Sigmoid colon (tissue), 7 donors: ENCODE data around the gene MX2. TPM values are rescaled to one million over a fixed set of nuclear protein-coding genes. Genes with fewer than 3 reads are reported as not detected.

Experiments used
- DNase-seq: peaks from one replicate; pipeline ENCODE4 v3.0.0-alpha.2; 2019
- H3K27ac ChIP-seq, 4 donors: fragments of 200-600 bp; sonication (generic); one replicate each; pipeline ENCODE4 v1.5.1; 2016 to 2019; ENCODE audit warnings: mild to moderate bottlenecking in 1 of 4
- H3K27me3 ChIP-seq, 3 donors: fragments of 200-600 bp; sonication (generic); one replicate each; pipeline ENCODE4 v1.5.1; 2019; ENCODE audit warnings: mild to moderate bottlenecking in 1 of 3
- H3K36me3 ChIP-seq, 4 donors: fragments of 200-600 bp; sonication (generic); one replicate each; pipeline ENCODE4 v1.5.1; 2016 to 2019
- H3K4me1 ChIP-seq, 4 donors: fragments of 200-600 bp; sonication (generic); one replicate each; pipeline ENCODE4 v1.5.1; 2017 to 2019
- H3K4me3 ChIP-seq, 4 donors: fragments of 200-600 bp; sonication (generic); one replicate each; pipeline ENCODE4 v1.5.1; 2017 to 2019; ENCODE audit warnings: mild to moderate bottlenecking in 2 of 4, moderate library complexity in 1 of 4
- H3K9me3 ChIP-seq, 4 donors: fragments of 200-600 bp in 3 of 4; sonication (generic) in 3 of 4; one replicate each; pipeline versions ENCODE4 v1.5.1 to v1.6.1; 2013 to 2019
- EP300 ChIP-seq, 4 donors: sonication (generic); formaldehyde crosslinking; IDR thresholded peaks; one replicate each; pipeline ENCODE4 v1.6.1; 2017; ENCODE audit warnings: antibody characterized with exemption in 4 of 4
- POLR2A ChIP-seq, 2 donors: fragments of 450-650 bp; IDR thresholded peaks; one replicate each; pipeline ENCODE4 v1.6.1; 2016; ENCODE audit warnings: antibody characterized with exemption in 2 of 2, mild to moderate bottlenecking in 2 of 2, moderate library complexity in 2 of 2
- POLR2AphosphoS5 ChIP-seq, 4 donors: sonication (generic); formaldehyde crosslinking; IDR thresholded peaks; one replicate each; pipeline ENCODE4 v1.6.1; 2017; ENCODE audit warnings: antibody characterized with exemption in 4 of 4
- WGBS, 2 donors: extraction: QIAGEN DNeasy Blood & Tissue Kit; methylation state at CpG; one replicate each; pipeline ENCODE4 v1.1.7; 2013; 5-methylcytosine and 5-hydroxymethylcytosine counted together
- intact Hi-C: fragments of 100-400 bp; cut with DNase I; formaldehyde crosslinking; loops from one replicate; pipeline ENCODE4 v1.15.1; 2023
- polyA plus RNA-seq, 3 donors: library from polyadenylated mRNA; stranded (reverse); fragments of 200-250 nt; gene quantifications; one replicate each; pipeline ENCODE4 v1.2.3, GENCODE V29; 2013
- total RNA-seq, 4 donors: library from RNA; depleted of rRNA; stranded (reverse); fragments of >200 nt; gene quantifications; one replicate each; pipeline ENCODE4 v1.1.0, GENCODE V29; 2016
- TF ChIP-seq, protein P1 (sequence below), 4 experiments: fragments of 450-650 bp in 3 of 4; fragments of 200-600 bp in 1 of 4; IDR thresholded peaks; one replicate each; pipeline ENCODE4 v1.5.1; 2016 to 2019; ENCODE audit warnings: antibody characterized with exemption in 4 of 4, mild to moderate bottlenecking in 3 of 4, moderate library complexity in 2 of 4
- donor health status: healthy with polysubstance abuse.
- donor health status: Bipolar disorder and iron deficiency.
- donor health status: healthy.

Gene MX2
- total and polyA plus RNA-seq, 7 donors = 2.5 to 23.9 (median 6.2) TPM

DNA sequence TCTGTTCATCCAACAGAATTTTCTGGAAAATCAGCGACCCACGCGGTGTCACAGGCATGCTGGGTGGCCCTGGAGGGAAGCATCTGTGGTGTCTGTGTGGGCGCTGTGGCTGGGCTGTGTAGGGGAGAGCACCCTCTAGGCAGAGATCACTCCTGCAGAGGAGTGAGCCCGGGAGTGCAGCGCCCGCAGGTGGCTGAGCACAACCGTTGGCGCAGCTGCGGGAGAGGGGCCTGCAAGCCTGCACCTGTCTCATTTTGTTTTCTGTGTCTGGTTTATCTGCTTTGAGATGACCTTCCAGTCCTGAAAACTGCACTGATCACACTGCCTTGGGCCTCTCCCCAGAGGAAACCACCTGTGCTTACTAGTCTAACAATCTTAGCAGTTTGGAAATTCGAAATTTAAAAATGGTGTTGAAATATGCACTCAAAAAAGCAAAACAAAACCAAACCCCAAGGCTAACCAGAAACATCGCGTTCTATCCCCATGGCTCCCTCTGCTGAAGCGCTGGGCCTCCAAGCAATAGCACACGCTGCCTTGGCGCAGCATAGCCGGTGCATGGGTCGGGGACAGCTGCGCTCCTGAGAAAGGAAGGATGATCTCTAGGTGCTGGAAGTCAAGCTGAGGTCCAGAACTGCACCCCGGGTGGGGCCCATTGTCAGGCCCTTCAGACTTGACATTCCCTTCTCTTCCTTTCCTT is 40.5 kb upstream of the MX2 start:
- Histone ChIP-seq H3K4me3 (no peak overlapping the region), H3K9me3 (no peaks in the 10 kb centered on the region), H3K4me1 (peaks cover 0 to 8% (median 7%) of the 10 kb centered on the region in 4 donors), H3K27me3 (peaks cover 7 to 25% (median 10%) of the 10 kb centered on the region in 3 donors), H3K36me3 (no peaks in the 10 kb centered on the region), H3K27ac (no peak overlapping the region)
- no peak for DNase-seq
- 72 to 91% methylated on average over 20 of the region's 20 CpGs for WGBS, 2 donors
- intact Hi-C loops = no loop called here
- TF ChIP-seq POLR2AphosphoS5 (IDR thresholded peaks at IDR 0.05) (no peak), EP300 (IDR thresholded peaks at IDR 0.05) (no peak), POLR2A (IDR thresholded peaks at IDR 0.05) (no peak)
- TF ChIP-seq, protein P1, sequence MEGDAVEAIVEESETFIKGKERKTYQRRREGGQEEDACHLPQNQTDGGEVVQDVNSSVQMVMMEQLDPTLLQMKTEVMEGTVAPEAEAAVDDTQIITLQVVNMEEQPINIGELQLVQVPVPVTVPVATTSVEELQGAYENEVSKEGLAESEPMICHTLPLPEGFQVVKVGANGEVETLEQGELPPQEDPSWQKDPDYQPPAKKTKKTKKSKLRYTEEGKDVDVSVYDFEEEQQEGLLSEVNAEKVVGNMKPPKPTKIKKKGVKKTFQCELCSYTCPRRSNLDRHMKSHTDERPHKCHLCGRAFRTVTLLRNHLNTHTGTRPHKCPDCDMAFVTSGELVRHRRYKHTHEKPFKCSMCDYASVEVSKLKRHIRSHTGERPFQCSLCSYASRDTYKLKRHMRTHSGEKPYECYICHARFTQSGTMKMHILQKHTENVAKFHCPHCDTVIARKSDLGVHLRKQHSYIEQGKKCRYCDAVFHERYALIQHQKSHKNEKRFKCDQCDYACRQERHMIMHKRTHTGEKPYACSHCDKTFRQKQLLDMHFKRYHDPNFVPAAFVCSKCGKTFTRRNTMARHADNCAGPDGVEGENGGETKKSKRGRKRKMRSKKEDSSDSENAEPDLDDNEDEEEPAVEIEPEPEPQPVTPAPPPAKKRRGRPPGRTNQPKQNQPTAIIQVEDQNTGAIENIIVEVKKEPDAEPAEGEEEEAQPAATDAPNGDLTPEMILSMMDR (IDR thresholded peaks at IDR 0.05) = no peak

DNA sequence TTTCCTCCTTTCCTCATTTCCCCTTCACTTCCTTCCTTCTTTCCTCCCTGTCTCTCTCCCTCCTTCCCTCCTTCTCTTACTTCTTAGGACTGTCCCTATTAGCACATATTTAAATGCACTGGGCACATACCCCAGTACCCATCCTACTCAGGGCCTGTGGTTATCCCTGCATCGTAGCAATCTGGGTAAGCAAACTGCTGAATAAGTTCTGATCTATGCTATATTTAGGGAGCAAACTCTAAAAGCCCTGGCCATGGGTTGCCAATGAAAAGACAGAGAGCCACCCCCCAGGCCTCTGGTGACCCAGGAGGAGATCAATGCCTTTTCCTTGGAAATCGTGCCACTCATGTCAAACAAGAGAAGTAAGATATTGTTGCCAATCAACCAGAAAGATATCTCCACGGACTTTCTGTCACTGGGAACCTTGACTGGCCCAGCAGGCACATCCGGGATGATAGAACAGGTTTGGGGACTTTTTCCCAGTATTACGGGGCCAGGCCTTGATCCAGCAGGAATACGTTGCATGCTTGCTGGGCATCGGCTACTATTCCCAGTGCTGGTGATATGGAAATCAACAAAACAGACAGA is 39.8 kb upstream of the MX2 start:
- Histone ChIP-seq H3K9me3 (no peaks in the 10 kb centered on the region), H3K4me1 (peaks cover 0 to 2% (median under 1%) of the 10 kb centered on the region in 4 donors), H3K27ac (no peak overlapping the region), H3K36me3 (no peaks in the 10 kb centered on the region), H3K27me3 (peaks cover under 1 to 19% (median 3%) of the 10 kb centered on the region in 3 donors), H3K4me3 (no peak overlapping the region)
- TF ChIP-seq, protein P1 (IDR thresholded peaks at IDR 0.05) = no peak
- TF ChIP-seq EP300 (IDR thresholded peaks at IDR 0.05) (no peak), POLR2AphosphoS5 (IDR thresholded peaks at IDR 0.05) (no peak), POLR2A (IDR thresholded peaks at IDR 0.05) (no peak)
- intact Hi-C loops = no loop called here
- WGBS, 2 donors = 61 to 82% methylated on average over 7 of the region's 7 CpGs
- DNase-seq = no peak

DNA sequence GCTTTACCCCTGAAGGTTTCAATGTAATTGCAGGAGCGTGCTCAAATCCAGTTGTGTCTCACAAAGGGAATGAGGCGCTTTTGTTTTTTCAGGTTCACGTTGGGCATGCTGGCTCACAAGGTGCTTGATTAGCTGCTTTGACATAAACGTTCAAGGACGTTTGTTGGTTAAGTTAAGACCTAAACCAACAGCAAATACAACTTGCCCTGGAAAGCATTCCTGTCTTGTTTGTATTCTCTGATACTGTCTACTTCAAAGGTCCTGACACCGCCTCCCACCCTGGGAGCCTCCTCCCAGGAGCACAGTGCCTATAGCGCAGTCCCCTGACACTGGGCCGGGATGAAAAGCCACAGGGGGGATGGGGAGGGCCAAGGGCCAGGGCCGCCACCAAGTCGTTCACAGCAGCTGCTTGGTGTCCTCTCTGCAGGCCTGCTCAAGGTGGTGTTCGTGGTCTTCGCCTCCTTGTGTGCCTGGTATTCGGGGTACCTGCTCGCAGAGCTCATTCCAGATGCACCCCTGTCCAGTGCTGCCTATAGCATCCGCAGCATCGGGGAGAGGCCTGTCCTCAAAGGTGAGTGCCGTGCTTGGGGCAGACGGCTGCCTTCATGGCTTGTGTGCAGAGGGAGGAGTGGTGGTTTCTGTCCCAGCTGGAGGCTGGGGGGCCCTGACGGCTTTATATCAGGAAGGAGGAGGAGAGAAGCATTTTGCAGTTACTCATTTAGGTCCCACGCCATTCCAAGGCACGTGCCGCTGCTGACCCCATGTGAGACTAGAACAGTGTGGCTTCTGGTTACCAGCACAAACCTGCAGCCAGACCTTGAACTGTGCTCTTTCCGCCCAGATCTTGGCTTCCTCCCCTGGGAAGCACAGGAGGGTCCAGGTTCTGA is 39.1 kb upstream of the MX2 start:
- no peak for DNase-seq
- 88% methylated on average over 23 of the region's 23 CpGs for WGBS, 2 donors
- H3K9me3 ChIP-seq = no peaks in the 10 kb centered on the region
- H3K4me3 ChIP-seq = no peak overlapping the region
- H3K4me1 ChIP-seq = no peaks in the 10 kb centered on the region
- TF ChIP-seq EP300 (IDR thresholded peaks at IDR 0.05) (no peak), POLR2AphosphoS5 (IDR thresholded peaks at IDR 0.05) (no peak), POLR2A (IDR thresholded peaks at IDR 0.05) (no peak)
- TF ChIP-seq, protein P1 (IDR thresholded peaks at IDR 0.05) = no peak
- H3K36me3 ChIP-seq = no peaks in the 10 kb centered on the region
- intact Hi-C loops = no loop called here
- H3K27me3 ChIP-seq = peaks cover 0 to 11% (median 0%) of the 10 kb centered on the region in 3 donors
- H3K27ac ChIP-seq = no peak overlapping the region

DNA sequence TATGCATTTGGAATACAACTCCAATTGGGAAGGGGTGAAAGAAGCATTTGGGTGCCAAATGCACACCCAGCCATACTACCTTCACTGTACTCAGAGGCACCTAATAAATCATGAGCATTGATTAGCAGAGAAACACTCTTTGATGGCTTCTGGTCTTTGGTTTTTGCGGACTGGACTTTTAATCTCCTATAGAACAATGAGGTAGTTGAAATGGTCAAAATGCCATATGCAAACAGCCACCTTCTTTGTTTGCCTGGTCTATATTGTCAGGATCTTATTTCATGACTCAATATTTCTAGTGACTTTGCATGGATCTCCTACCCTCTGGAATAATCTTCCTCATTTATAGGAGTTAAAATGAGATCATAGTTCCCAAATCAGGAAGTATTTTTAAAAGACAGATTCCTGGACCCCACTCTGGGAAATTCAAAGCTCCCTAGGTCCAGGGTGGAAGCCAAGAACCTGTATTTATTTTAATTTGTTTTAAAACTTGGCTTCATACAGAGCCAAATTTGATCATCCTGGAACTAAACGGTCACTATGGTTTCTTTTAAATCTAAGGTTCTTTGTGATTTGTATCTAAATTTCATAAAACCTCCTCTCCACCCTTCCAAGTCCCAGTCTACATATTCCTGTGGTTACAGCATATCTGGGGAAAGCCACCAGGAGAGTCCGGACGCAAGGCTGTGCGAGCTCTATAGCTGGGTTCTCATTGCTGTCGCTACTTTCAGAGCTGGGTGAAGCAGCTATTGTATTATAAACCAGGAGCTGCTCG is 36.5 kb upstream of the MX2 start:
- no peak overlapping the region for H3K4me3 ChIP-seq
- WGBS, 2 donors = 90 to 92% methylated on average over 7 of the region's 7 CpGs
- no peaks in the 10 kb centered on the region for H3K9me3 ChIP-seq
- TF ChIP-seq EP300 (IDR thresholded peaks at IDR 0.05) (no peak), POLR2A (IDR thresholded peaks at IDR 0.05) (no peak), POLR2AphosphoS5 (IDR thresholded peaks at IDR 0.05) (no peak)
- TF ChIP-seq, protein P1 (IDR thresholded peaks at IDR 0.05) = no peak
- intact Hi-C loops = no loop called here
- no peaks in the 10 kb centered on the region for H3K36me3 ChIP-seq
- no peak for DNase-seq
- H3K4me1 ChIP-seq = no peaks in the 10 kb centered on the region
- peaks cover 0 to 9% (median 0%) of the 10 kb centered on the region in 3 donors for H3K27me3 ChIP-seq
- no peak overlapping the region for H3K27ac ChIP-seq
